OCI-M2 (cell line): ENCODE data around the gene ATP2C2.
"Not testable (repeated sequence)": the region's sequence is repeated elsewhere in the genome, so short reads cannot be mapped to it uniquely, and the experiment has no call there.

Source experiments
- DNase-seq: peaks from one replicate; lab custom pipeline; 2025; ENCODE audit not compliant: unreplicated experiment; lab: John Stamatoyannopoulos, UW

Gene ATP2C2

GRCh38 chr16:84396082-84396481 lies 27.7 kb downstream of the ATP2C2 start:
- not testable (repeated sequence) for DNase-seq

- DNase-seq: no peak
These were observed 28.2 kb downstream of the ATP2C2 start for GRCh38 chr16:84396537-84397008.

GRCh38 chr16:84397090-84397489 lies 28.8 kb downstream of the ATP2C2 start:
- DNase-seq: no peak

GRCh38 chr16:84398701-84399100 lies 30.4 kb downstream of the ATP2C2 start:
- DNase-seq: no peak

- not testable (repeated sequence) for DNase-seq
These were observed 31.6 kb downstream of the ATP2C2 start for GRCh38 chr16:84399912-84400311.

- not testable (repeated sequence) for DNase-seq
These were observed 35.1 kb downstream of the ATP2C2 start for GRCh38 chr16:84403435-84403834.

- no peak for DNase-seq
These were observed 36.0 kb downstream of the ATP2C2 start for GRCh38 chr16:84404324-84404723.

GRCh38 chr16:84404936-84405639 lies 36.8 kb downstream of the ATP2C2 start:
- DNase-seq: no peak

- no peak for DNase-seq
These were observed 37.9 kb downstream of the ATP2C2 start for GRCh38 chr16:84406006-84406963.

- DNase-seq: no peak
These were observed 39.4 kb downstream of the ATP2C2 start for GRCh38 chr16:84407588-84408313.

- no peak for DNase-seq
These were observed 40.0 kb downstream of the ATP2C2 start for GRCh38 chr16:84408314-84408690.

- DNase-seq: no peak
These were observed 40.5 kb downstream of the ATP2C2 start for GRCh38 chr16:84408856-84409255.

- DNase-seq: no peak
These were observed 42.2 kb downstream of the ATP2C2 start for GRCh38 chr16:84410361-84411138.

- DNase-seq: no peak
These were observed 43.4 kb downstream of the ATP2C2 start for GRCh38 chr16:84411768-84412167.

GRCh38 chr16:84412262-84412661 lies 43.9 kb downstream of the ATP2C2 start:
- DNase-seq: no peak

GRCh38 chr16:84413244-84414004 lies 45.1 kb downstream of the ATP2C2 start:
- no peak for DNase-seq

GRCh38 chr16:84414789-84415326 lies 46.5 kb downstream of the ATP2C2 start:
- no peak for DNase-seq

- DNase-seq: no peak
These were observed 48.3 kb downstream of the ATP2C2 start for GRCh38 chr16:84416407-84417321.
